ENCODE results near the gene DAAM1.

The DAAM1 gene

DNA sequence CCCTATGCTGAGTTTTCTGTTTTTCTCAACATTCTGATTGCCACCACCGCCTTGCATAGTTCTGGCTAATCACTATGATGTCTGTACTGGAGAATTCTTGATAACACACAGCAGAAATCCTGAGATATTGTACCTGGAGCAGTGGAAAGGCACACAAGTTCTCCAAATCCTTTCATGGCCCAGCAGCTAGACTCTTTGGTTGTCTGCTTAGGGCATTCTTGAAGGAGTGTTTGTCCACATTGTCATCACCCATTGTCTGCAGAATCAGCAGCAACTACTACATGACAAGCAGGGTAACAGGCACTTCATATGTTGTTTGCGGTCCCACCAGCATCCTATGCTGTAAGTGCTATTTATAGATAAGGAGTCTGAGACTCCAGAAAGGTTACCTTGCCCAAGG lies 128.9 kb downstream of the DAAM1 start:
- no peak for DNase-seq

- no peak for DNase-seq
Measured at GRCh38 chr14:59317798-59318505, 129.5 kb downstream of the DAAM1 start.

DNA sequence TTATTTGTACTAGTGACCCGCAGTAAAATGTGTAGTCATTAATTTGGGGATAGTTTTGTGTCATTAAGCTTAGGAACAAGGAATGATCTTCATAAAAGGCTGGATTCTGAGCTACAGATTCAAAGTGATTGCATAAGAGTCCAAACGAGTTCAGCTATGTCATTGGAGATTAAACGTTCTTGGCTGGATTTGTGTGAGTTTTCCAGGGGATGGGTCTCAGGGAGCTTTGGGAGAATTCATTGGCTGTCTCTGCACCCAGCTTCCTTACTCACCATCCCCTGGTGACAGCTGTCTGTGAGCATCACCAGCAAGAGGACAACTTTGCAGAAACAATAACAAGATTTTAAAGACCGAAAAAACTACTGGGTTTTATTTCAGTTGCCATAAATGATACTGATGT lies 130.4 kb downstream of the DAAM1 start:
- no peak for DNase-seq

DNA sequence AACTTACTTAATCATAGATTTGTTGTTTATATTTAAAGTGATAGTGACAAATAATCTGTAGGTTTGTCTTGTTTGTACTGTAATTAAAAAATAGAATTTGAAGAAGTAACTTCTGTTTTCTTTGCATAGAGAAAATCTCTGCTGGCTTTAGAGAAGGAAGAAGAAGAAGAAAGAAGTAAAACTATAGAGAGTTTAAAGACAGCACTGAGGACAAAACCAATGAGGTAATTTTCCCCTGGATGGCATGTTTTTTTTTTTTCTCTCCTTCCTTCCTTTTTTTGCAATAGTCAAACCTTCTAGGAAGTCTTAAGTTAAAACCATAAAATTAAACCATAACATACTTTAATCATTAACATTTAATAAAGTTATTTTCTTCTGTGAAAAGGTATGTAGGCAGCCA lies 131.9 kb downstream of the DAAM1 start:
- no peak for DNase-seq

DNA sequence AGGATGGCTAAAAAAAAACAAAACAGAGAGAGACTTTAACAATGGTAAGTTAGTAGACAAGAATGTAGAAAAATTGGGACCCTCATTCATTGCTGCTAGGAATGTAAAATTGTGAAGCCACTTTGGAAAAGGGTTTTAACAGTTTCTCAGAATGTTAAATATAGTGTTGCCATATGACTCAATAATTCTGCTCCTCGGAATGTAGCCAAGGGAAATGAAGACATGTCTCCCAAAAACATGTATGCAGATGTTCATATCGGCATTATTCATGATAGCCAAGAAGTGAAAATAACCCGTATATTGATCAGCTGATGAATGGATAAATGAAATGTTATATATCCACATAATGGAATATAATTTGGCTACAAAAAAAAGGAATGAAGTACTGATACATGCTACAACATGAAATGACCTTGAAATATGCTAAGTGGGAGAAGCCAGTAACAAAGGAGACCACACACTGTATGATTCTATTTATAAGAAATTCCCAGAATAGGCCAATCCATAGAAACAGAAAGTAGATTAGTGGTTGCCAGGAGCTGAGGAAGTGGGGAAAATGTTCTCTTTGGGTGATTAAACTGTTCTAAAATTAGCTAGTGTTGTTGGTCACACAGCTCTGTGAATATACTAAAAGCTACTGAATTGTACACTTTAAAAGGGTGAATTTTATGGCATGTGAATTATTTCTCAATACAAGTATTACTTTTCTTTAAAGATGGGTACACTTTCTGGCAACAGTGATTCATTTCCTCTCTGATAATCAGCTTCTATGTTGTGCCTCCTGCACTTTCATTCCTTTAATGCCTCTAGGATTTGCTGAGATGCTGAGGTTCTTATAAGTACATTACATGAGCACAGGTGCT lies 132.5 kb downstream of the DAAM1 start:
- DNase-seq: no peak

- no peak for DNase-seq
Measured at GRCh38 chr14:59321626-59321949, 133.1 kb downstream of the DAAM1 start.

- no peak for DNase-seq
Measured at GRCh38 chr14:59325906-59326305, 137.4 kb downstream of the DAAM1 start.

DNA sequence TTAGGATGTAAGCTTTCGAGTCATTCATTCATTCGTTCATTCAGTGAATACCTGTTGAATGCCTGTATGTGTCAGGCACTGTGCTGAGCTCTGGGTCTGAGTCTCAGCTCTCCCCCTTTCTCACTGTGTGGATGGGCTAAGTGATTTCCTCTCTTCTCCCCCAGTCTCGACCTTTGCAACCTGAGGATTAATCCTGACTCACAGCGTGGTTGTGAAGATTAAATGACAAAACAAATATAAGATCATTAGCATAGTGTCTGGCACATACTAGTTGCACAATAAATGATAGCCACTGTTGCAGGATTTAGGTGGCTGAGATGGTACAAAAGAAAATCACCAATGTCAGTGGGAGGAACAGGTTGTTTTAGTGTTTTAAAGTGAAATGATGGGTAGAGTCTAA lies 140.0 kb downstream of the DAAM1 start:
- DNase-seq: no peak

DNA sequence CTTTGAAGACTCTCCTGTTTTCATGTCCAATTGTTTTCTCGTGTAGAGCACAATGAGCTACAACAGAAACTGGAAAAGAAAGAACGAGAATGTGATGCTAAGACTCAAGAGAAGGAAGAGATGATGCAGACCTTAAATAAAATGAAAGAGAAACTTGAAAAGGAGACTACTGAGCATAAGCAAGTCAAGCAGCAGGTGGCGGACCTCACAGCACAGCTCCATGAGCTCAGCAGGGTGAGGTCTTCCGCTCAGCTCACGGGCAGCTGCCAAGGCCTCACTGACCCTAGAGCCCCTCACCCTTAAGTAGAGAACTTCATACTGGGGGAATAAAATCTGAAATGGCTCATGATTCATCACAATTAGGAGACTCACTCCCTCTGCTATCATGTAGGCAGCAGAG lies 142.0 kb downstream of the DAAM1 start:
- no peak for DNase-seq

DNA sequence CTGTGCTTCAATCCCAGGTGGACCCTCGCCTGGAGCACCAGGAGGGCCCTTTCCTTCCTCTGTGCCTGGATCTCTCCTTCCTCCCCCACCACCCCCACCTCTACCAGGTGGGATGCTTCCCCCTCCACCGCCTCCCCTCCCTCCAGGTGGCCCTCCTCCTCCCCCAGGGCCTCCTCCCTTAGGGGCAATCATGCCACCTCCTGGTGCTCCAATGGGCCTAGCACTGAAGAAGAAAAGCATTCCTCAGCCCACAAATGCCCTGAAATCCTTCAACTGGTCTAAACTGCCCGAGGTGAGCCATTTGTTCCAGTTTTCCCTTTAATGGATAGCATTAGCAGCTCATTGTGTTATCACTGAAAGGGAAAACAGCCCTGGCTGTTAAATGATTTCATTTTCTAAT lies 142.8 kb downstream of the DAAM1 start:
- DNase-seq: no peak

- no peak for DNase-seq
Measured at GRCh38 chr14:59332727-59333126, 144.3 kb downstream of the DAAM1 start.

DNA sequence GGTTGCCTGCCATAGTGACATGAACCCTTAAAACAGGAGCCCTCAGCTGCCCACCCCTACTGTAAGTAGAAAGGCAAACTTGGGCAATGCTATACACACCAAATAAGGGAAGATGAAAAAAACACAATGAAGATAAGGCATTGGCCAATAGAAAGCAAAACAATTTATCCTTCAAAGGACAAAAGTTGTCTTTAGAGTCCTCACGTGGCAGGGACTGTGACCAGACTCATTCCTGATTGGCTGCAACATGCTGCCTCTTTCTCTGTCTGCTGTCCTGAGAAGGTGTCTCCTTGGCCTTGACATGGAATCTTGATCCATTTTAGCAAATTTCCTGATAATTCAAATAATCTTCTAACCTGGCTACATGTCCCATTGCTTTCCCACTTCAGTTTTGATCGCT lies 144.8 kb downstream of the DAAM1 start:
- DNase-seq: no peak

- no peak for DNase-seq
Measured at GRCh38 chr14:59333668-59334067, 145.2 kb downstream of the DAAM1 start.

- no peak for DNase-seq
Measured at GRCh38 chr14:59334253-59334652, 145.8 kb downstream of the DAAM1 start.

DNA sequence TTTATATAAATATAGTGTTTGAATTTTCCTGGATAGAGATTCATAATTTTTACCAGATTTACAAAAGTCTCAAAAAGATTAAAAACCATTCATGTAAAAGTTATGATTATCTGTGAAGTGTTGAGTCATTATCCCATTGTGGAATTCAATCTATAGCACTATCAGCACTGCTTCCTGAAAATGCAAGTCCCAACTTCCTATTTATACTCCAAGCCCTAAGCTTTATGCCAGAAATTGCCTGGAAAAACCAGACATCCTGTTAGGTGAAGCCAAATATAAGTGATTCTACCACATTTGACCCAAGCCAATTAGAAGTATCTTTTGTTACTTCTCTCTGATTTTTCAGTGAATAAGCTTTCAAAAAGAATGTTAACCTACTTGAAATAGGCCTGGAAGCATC lies 147.6 kb downstream of the DAAM1 start:
- DNase-seq: no peak

DNA sequence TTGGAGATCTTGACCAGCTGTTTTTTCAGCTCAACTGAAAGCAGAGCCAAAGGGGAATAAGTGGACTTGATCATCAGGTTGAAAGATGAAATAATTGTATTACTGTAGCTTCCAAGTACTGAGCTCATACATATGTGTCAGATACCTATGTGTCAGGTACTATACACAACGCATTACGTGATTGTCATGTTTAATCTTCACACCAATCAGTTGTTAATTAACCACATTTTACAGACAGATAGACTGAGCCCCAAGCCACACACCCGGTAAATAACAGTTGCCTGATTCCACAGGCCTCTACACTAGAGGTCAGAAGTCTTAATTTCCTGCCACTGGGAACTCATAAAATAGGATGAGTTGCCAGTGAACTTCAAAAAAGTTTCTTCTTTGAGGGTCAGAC lies 148.2 kb downstream of the DAAM1 start:
- DNase-seq: no peak

GRCh38 chr14:59337141-59337611 lies 148.7 kb downstream of the DAAM1 start:
- no peak for DNase-seq

DNA sequence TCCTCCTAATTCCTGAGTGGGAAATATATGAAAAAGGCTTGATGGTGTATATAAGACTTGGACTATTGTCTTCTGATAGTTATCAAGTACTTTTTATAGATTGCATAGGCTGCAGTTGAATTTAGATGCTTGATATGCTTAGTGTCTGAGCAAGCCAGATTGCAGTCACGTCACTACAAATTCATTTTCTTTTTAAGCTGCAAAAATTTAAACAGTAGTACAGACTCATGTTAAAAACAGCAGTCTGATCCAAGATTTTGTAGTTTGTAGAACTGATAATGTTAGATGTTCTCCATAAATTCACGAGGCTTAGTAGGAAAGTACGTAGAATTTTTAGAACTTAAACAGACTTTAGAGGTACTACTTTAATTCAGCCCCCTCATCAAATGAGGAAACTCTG lies 150.3 kb downstream of the DAAM1 start:
- no peak for DNase-seq

DNA sequence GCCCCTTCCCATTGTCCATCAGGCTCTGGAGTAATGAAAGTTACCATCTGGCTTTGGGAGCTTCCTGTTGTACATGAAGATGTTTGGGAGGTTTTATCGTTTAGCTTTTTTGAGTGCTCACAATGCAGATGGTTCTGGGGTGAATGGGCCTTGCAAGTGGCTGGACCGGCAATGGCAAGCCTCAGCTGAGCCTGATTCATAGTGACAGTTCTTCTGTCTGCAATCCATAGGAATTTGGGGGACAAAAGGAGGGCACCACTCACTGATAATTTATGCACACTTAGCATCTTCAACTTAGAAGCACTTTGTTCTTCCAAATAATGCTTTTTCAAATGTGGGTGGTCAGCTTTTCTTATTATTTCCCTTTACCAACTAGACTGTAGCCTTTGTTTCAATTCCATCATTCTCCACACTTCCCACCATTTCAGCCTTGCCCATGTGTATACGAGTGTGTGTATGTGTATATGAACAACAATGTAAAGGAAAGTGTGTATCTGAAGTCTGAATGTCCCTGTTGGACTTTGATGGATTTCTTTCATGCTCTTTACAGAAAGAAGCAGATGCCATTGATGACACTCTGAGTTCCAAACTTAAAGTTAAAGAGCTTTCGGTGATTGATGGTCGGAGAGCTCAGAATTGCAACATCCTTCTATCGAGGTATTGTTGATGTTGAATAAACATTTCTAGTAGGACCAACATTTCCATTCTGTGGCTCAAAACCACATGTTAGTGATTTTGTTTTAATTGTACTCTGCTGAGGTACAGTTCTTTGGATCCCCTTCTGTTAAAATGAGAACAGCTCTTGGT lies 151.3 kb downstream of the DAAM1 start:
- no peak for DNase-seq

DNA sequence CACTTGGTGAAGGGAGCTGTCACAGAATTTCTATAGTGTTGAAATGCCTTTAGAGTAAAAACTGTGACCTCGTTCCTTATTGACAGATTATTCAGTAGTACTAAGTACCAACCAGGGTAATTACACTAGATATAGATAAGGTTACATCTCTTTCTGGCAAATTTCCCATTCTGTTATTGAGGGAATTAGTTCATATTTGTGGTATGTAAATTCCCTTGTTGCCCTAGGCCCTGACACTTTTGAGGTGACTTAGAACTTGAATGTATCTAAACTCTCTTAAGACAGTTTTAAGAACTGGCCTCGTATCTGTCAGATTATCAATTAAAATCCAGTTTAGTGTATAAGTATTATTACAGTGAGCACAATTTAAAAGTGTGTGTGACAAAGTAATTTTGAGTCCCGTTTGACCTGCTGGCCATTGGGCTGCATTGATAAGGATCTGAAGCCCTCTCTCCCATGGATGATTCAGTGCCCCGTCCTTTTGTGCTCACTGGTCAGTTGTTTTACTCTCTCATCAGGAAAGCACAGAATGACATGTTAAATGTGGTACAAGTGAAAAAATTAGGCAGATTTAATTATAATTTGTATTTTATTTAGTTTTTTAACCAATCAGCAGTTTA lies 153.5 kb downstream of the DAAM1 start:
- no peak for DNase-seq

GRCh38 chr14:59342516-59343484 lies 154.3 kb downstream of the DAAM1 start:
- no peak for DNase-seq

- DNase-seq: no peak
Measured at GRCh38 chr14:59343585-59343984, 155.1 kb downstream of the DAAM1 start.
